SU-DHL-6 (cell line): ENCODE results near the gene XCL2.
"Not testable (repeated sequence)": the region's sequence is repeated elsewhere in the genome, so short reads cannot be mapped to it uniquely, and the experiment has no call there.

Experiments
- H2AFZ ChIP-seq: fragments of 200-600 bp; sonication (generic); 2 replicates; pipeline ENCODE4 v1.6.1; 2014; ENCODE audit warnings: low read depth, mild to moderate bottlenecking, moderate library complexity, mixed read lengths, antibody characterized with exemption, low read length; ENCODE audit not compliant: severe bottlenecking
- H3F3A ChIP-seq: fragments of 200-600 bp; shearing (Covaris generic); 2 replicates; pipeline ENCODE4 v1.6.0; 2016; ENCODE audit warnings: antibody characterized with exemption, mild to moderate bottlenecking; ENCODE audit not compliant: insufficient read depth
- H3K27ac ChIP-seq: fragments of 200-600 bp; sonication (generic); 2 replicates; pipeline ENCODE4 v1.5.1; 2016; ENCODE audit warnings: low read depth, mild to moderate bottlenecking, low read length, moderate library complexity, mixed read lengths
- H3K27me3 ChIP-seq: fragments of 200-600 bp; sonication (generic), shearing (Covaris generic); 2 replicates; pipeline ENCODE4 v1.6.0; 2014; ENCODE audit warnings: mild to moderate bottlenecking, low read length
- H3K36me3 ChIP-seq: fragments of 200-600 bp; sonication (generic); 2 replicates; pipeline ENCODE4 v1.6.1; 2014; ENCODE audit warnings: mild to moderate bottlenecking, low read length, mixed read lengths
- H3K4me2 ChIP-seq: fragments of 300-600, 200-600 bp; shearing (Covaris generic), sonication (generic); 2 replicates; pipeline ENCODE4 v1.6.0; 2014; ENCODE audit warnings: low read length, low read depth, mild to moderate bottlenecking; ENCODE audit not compliant: poor library complexity, severe bottlenecking
- H3K4me3 ChIP-seq: fragments of 200-600 bp; sonication (generic); 2 replicates; pipeline ENCODE4 v1.5.1; 2014; ENCODE audit warnings: antibody characterized with exemption, low read length, mild to moderate bottlenecking, mixed read lengths; ENCODE audit not compliant: insufficient read depth, poor library complexity, severe bottlenecking
- H3K79me2 ChIP-seq: fragments of 200-600 bp; sonication (generic); 2 replicates; pipeline ENCODE4 v1.6.1; 2014; ENCODE audit warnings: mild to moderate bottlenecking, low read length, moderate library complexity; ENCODE audit not compliant: insufficient read depth
- H3K9ac ChIP-seq: fragments of 200-600 bp; sonication (generic); 2 replicates; pipeline ENCODE4 v1.7.0; 2014; ENCODE audit warnings: mild to moderate bottlenecking, low read length
- H3K9me2 ChIP-seq: fragments of 200-600 bp; sonication (generic); replicated peaks from 2 replicates; pipeline ENCODE4 v1.6.1; 2014; ENCODE audit warnings: low read length; ENCODE audit not compliant: insufficient read depth
- H3K9me3 ChIP-seq: fragments of 200-600 bp; sonication (generic); 2 replicates; pipeline ENCODE4 v1.6.1; 2014; ENCODE audit warnings: low read length, mixed read lengths; ENCODE audit not compliant: insufficient read depth
- H4K20me1 ChIP-seq: fragments of 200-600 bp; sonication (generic); 2 replicates; pipeline ENCODE4 v1.6.1; 2014; ENCODE audit warnings: low read depth, mild to moderate bottlenecking, antibody characterized with exemption, low read length, moderate library complexity, mixed read lengths
- EZH2phosphoT487 ChIP-seq: fragments of 200-600 bp; sonication (generic), shearing (Covaris generic); conservative IDR thresholded peaks from 2 replicates; pipeline ENCODE4 v1.6.1; 2018; ENCODE audit warnings: mild to moderate bottlenecking, antibody characterized with exemption, low read length, moderate library complexity, mixed read lengths
- TF ChIP-seq, protein P1 (sequence below): fragments of 200-600 bp; sonication (generic); IDR thresholded peaks from one replicate; pipeline ENCODE4 v1.5.1; 2017; ENCODE audit warnings: antibody characterized with exemption, mild to moderate bottlenecking, low read length, moderate library complexity; ENCODE audit not compliant: insufficient read depth, poor library complexity, severe bottlenecking

XCL2 gene, protein sequence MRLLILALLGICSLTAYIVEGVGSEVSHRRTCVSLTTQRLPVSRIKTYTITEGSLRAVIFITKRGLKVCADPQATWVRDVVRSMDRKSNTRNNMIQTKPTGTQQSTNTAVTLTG

DNA sequence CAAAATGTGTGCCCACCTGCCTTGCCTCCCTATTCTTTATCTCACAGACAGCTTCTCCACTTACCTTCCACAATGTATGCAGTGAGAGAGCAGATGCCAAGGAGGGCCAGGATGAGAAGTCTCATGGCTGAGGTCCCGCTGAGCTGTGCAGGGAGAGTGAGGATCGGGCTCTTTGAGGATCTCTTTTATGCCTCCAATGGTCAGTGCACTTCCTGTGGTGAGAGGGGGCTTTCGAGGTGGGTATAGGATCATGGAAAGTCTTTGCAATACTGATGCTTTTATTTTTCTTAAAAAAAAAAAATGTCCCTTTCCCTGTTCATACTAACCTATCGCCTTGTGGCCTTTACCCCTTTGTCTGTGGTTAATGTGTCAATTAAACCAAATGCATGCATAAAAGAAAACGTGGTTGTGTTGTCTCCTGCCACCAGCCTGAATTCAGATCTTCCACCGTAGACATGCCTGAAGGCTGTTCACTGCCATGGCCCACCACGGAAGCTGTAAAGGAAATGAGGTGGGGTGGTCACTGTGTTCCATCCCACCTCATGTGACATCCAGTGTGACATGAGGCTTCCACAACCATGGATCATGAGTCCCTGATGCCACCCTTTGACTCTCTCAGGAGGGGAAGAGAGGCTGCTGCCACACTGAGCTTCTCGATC lies at the start of gene XCL2:
XCL2 (minus strand) TSS at position 158 of the 659 bp plus-strand sequence; CDS start at position 125, 33 bp downstream.
- H3K36me3 ChIP-seq, H3K27ac ChIP-seq, H4K20me1 ChIP-seq, H3K79me2 ChIP-seq, H3K27me3 ChIP-seq, H3K9me2 ChIP-seq, H3K4me2 ChIP-seq, H3F3A ChIP-seq, H3K9ac ChIP-seq, H2AFZ ChIP-seq, H3K4me3 ChIP-seq, H3K9me3 ChIP-seq: not testable (repeated sequence)

DNA sequence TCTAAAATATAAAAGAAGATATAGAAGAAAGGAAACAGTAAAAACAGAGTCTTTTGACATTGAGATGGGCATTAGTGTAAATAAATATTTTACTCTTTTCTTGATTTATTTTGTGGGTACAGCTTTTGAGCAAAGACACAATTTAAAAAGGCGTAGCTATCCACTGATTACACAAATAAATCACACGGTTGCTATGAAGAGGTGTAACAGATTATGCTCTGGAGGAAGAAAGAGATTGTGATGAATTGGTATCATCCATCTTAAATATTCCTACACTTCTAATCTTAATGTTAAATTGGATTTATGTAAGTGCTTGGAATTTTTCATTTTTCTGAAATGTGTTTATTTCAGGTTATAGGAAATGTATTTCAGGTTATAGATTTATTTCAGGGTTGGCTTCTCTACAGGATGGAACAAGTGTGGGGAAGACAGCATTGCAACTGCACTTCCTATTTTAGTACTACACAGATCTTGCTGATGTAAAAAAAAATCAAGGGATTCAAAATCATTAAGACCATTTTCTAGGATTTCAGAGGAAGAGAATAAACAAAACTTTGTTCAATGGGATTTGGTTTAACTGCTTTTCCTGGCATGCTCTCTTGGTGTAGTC lies 47.9 kb upstream of the XCL2 start:
- no peak for TF ChIP-seq EZH2phosphoT487
- TF ChIP-seq, protein P1, sequence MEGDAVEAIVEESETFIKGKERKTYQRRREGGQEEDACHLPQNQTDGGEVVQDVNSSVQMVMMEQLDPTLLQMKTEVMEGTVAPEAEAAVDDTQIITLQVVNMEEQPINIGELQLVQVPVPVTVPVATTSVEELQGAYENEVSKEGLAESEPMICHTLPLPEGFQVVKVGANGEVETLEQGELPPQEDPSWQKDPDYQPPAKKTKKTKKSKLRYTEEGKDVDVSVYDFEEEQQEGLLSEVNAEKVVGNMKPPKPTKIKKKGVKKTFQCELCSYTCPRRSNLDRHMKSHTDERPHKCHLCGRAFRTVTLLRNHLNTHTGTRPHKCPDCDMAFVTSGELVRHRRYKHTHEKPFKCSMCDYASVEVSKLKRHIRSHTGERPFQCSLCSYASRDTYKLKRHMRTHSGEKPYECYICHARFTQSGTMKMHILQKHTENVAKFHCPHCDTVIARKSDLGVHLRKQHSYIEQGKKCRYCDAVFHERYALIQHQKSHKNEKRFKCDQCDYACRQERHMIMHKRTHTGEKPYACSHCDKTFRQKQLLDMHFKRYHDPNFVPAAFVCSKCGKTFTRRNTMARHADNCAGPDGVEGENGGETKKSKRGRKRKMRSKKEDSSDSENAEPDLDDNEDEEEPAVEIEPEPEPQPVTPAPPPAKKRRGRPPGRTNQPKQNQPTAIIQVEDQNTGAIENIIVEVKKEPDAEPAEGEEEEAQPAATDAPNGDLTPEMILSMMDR: no peak
- Histone ChIP-seq H3K4me2 (no peak overlapping the region), H3K9me2 (no peaks in the 10 kb centered on the region), H3K4me3 (no peak overlapping the region), H3K9ac (no peak overlapping the region), H3K79me2 (no peaks in the 10 kb centered on the region), H3F3A (no peaks in the 10 kb centered on the region), H3K27ac (no peak overlapping the region), H2AFZ (no peak overlapping the region), H3K27me3 (no peaks in the 10 kb centered on the region), H4K20me1 (no peaks in the 10 kb centered on the region), H3K36me3 (no peaks in the 10 kb centered on the region), H3K9me3 (no peaks in the 10 kb centered on the region)

DNA sequence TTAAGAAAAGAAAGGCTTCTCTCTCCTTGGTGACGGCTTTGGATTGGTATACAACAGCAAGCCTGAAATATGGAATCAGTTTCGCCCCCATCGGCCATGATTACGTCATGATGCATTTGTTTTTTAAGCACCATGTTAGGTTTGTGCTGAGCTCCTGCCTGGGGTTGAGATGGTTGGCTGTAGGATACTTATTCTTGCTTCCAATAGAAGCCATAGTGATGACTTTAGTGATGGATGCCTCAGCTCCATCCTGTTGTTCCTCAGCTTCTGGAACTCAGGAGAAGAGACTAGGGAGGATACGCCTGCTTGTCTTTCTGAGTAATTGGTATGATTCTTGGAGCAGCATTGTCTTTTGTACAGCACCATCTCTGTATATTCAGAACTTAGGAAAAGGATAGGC lies 47.3 kb upstream of the XCL2 start:
- TF ChIP-seq EZH2phosphoT487: no peak
- TF ChIP-seq, protein P1: no peak
- Histone ChIP-seq H3K79me2 (no peaks in the 10 kb centered on the region), H3K4me3 (no peak overlapping the region), H3K9me2 (no peaks in the 10 kb centered on the region), H3K36me3 (no peaks in the 10 kb centered on the region), H3K4me2 (no peak overlapping the region), H3K9ac (no peak overlapping the region), H4K20me1 (no peaks in the 10 kb centered on the region), H3F3A (no peaks in the 10 kb centered on the region), H3K27ac (no peak overlapping the region), H3K9me3 (no peaks in the 10 kb centered on the region), H2AFZ (no peak overlapping the region), H3K27me3 (no peaks in the 10 kb centered on the region)

DNA sequence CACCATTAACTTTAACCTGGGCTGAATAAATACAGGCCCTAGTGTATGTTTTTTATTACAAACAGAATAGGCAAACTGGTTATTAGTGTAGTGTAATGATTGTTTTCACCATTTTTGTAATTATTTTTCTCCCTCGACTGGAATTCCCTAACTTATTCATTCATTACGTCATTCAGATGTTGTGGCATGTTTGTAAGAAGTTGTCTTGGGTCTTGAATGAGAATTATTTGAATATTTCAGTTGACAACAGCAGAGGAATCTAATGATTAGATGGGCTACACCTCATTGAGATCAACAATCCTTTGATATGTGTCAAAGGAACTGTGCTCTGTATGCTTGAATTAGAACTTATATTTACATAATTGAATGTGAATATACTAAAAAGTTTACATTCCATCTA lies 45.4 kb upstream of the XCL2 start:
- TF ChIP-seq, protein P1: no peak
- TF ChIP-seq EZH2phosphoT487: no peak
- H2AFZ ChIP-seq: no peak overlapping the region

More for the DNA sequence above, 45.4 kb upstream of the XCL2 start:
- Histone ChIP-seq H3K9ac (no peak overlapping the region), H4K20me1 (no peaks in the 10 kb centered on the region), H3K4me2 (no peak overlapping the region), H3K27ac (no peak overlapping the region), H3K9me2 (no peaks in the 10 kb centered on the region), H3K36me3 (no peaks in the 10 kb centered on the region), H3K9me3 (no peaks in the 10 kb centered on the region), H3K27me3 (no peaks in the 10 kb centered on the region), H3K79me2 (no peaks in the 10 kb centered on the region), H3F3A (no peaks in the 10 kb centered on the region), H3K4me3 (no peak overlapping the region)
